ENCODE measurements around the gene YIPF6. TPM values are rescaled to one million over a fixed set of nuclear protein-coding genes. Genes with fewer than 3 reads are reported as not detected.

The YIPF6 gene

DNA sequence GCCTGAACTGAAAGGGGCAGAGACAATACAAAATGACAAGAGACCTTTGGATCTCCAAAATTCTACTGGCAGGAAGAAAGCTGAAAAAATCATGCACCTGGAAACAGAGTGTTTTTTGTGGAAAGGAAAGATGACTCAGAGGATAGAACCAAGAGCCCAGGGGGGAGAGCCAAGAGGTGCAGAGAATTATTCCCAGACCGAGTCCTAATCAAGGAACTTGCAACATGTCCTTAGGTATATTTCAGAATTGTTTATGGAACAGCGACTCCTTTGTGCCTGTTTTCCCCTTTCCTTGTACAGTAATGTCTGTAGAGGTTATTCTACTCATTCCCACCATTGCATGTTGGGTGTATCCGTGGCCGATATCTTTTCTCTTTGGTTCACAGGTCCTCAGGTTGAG is 71.7 kb downstream of the YIPF6 start:
- peaks cover 9% of the 10 kb centered on the region for H3K4me1 ChIP-seq (ENCODE audit: control insufficient read depth, insufficient read depth, low read length)
- no peak overlapping the region for H3K4me3 ChIP-seq (ENCODE audit: low read length)
- no peaks in the 10 kb centered on the region for H3K36me3 ChIP-seq (ENCODE audit: insufficient read depth, low read length)
- H3K9ac ChIP-seq (ENCODE audit: low read depth, low read length), result no peak overlapping the region
- H3K4me2 ChIP-seq (ENCODE audit: low read length), result no peak overlapping the region
- no peaks in the 10 kb centered on the region for H3K27me3 ChIP-seq (ENCODE audit: control insufficient read depth, insufficient read depth, low read length)
- no peaks in the 10 kb centered on the region for H3K9me3 ChIP-seq (replicated peaks; ENCODE audit: low read length)

DNA sequence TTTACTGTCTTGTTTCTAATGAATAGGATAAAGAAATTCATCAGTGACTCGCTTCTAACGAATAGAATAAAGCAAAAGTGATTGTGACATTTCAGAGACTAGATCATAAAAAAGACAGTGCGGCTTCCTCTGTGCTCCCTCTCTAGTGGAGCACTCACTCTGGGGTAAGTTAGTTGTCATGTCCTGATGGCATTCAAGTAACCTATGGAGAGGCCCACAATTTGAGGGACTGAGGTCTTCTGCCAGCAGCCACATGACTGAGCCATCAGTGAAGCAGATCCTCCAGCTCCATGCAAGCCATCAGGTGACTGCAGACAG is 72.4 kb downstream of the YIPF6 start:
- peaks cover 9% of the 10 kb centered on the region for H3K4me1 ChIP-seq (ENCODE audit: control insufficient read depth, insufficient read depth, low read length)
- no peak overlapping the region for H3K4me2 ChIP-seq (ENCODE audit: low read length)
- no peaks in the 10 kb centered on the region for H3K36me3 ChIP-seq (ENCODE audit: insufficient read depth, low read length)
- H3K4me3 ChIP-seq (ENCODE audit: low read length), result no peak overlapping the region
- no peaks in the 10 kb centered on the region for H3K27me3 ChIP-seq (ENCODE audit: control insufficient read depth, insufficient read depth, low read length)
- no peaks in the 10 kb centered on the region for H3K9me3 ChIP-seq (replicated peaks; ENCODE audit: low read length)
- no peak overlapping the region for H3K9ac ChIP-seq (ENCODE audit: low read depth, low read length)

GRCh38 chrX:68571610-68572311 is 72.9 kb downstream of the YIPF6 start:
- Histone ChIP-seq H3K27me3 (ENCODE audit: control insufficient read depth, insufficient read depth, low read length) (no peaks in the 10 kb centered on the region), H3K4me1 (ENCODE audit: control insufficient read depth, insufficient read depth, low read length) (peaks cover 9% of the 10 kb centered on the region), H3K9ac (ENCODE audit: low read depth, low read length) (no peak overlapping the region), H3K9me3 (replicated peaks; ENCODE audit: low read length) (no peaks in the 10 kb centered on the region), H3K36me3 (ENCODE audit: insufficient read depth, low read length) (no peaks in the 10 kb centered on the region), H3K4me3 (ENCODE audit: low read length) (no peak overlapping the region), H3K4me2 (ENCODE audit: low read length) (no peak overlapping the region)

DNA sequence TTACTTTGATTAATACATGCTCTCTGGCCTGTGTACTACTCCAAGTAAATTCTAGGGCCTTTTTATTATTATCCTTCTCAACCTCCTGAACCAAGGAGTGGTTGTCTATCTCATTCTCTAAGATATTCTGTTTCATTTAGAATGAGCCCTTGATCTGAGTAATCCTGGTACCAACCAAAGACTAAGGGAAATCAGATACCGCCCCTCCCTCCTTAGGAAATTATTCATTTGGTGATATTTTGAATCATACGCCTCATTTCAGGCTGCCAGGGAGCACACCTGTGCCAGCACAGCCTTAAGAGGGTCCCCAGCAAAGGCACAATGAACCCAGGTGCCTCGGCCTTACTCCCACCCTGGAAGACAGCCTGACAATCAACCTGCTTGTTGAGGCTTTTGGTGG is 75.4 kb downstream of the YIPF6 start:
- Histone ChIP-seq H3K9me3 (replicated peaks; ENCODE audit: low read length) (no peaks in the 10 kb centered on the region), H3K36me3 (ENCODE audit: insufficient read depth, low read length) (no peaks in the 10 kb centered on the region), H3K4me2 (ENCODE audit: low read length) (no peak overlapping the region), H3K4me1 (ENCODE audit: control insufficient read depth, insufficient read depth, low read length) (peaks cover 9% of the 10 kb centered on the region), H3K9ac (ENCODE audit: low read depth, low read length) (no peak overlapping the region), H3K27me3 (ENCODE audit: control insufficient read depth, insufficient read depth, low read length) (no peaks in the 10 kb centered on the region), H3K4me3 (ENCODE audit: low read length) (no peak overlapping the region)

GRCh38 chrX:68579810-68580209 is 81.0 kb downstream of the YIPF6 start:
- no peak overlapping the region for H3K9ac ChIP-seq (ENCODE audit: low read depth, low read length)

GRCh38 chrX:68584221-68584620 is 85.4 kb downstream of the YIPF6 start:
- no peak overlapping the region for H3K4me2 ChIP-seq (ENCODE audit: low read length)
- no peak overlapping the region for H3K4me3 ChIP-seq (ENCODE audit: low read length)
- no peak overlapping the region for H3K9ac ChIP-seq (ENCODE audit: low read depth, low read length)
- no peaks in the 10 kb centered on the region for H3K9me3 ChIP-seq (replicated peaks; ENCODE audit: low read length)
- peaks cover 3% of the 10 kb centered on the region for H3K27me3 ChIP-seq (ENCODE audit: control insufficient read depth, insufficient read depth, low read length)
- no peaks in the 10 kb centered on the region for H3K4me1 ChIP-seq (ENCODE audit: control insufficient read depth, insufficient read depth, low read length)
- H3K36me3 ChIP-seq (ENCODE audit: insufficient read depth, low read length), result no peaks in the 10 kb centered on the region

More at GRCh38 chrX:68579810-68580209, 81.0 kb downstream of the YIPF6 start:
- Histone ChIP-seq H3K9me3 (replicated peaks; ENCODE audit: low read length) (no peaks in the 10 kb centered on the region), H3K27me3 (ENCODE audit: control insufficient read depth, insufficient read depth, low read length) (peaks cover 3% of the 10 kb centered on the region), H3K4me2 (ENCODE audit: low read length) (no peak overlapping the region), H3K4me3 (ENCODE audit: low read length) (no peak overlapping the region), H3K36me3 (ENCODE audit: insufficient read depth, low read length) (no peaks in the 10 kb centered on the region), H3K4me1 (ENCODE audit: control insufficient read depth, insufficient read depth, low read length) (no peaks in the 10 kb centered on the region)

Small RNA genes within 50 kb of the gene (small RNA-seq; reads per million reads assigned to genes)
- not detected for gene RNU6-245P

All from skeletal muscle satellite cell (primary cell).